ENCODE measurements around the gene PSMC3IP.

DNA sequence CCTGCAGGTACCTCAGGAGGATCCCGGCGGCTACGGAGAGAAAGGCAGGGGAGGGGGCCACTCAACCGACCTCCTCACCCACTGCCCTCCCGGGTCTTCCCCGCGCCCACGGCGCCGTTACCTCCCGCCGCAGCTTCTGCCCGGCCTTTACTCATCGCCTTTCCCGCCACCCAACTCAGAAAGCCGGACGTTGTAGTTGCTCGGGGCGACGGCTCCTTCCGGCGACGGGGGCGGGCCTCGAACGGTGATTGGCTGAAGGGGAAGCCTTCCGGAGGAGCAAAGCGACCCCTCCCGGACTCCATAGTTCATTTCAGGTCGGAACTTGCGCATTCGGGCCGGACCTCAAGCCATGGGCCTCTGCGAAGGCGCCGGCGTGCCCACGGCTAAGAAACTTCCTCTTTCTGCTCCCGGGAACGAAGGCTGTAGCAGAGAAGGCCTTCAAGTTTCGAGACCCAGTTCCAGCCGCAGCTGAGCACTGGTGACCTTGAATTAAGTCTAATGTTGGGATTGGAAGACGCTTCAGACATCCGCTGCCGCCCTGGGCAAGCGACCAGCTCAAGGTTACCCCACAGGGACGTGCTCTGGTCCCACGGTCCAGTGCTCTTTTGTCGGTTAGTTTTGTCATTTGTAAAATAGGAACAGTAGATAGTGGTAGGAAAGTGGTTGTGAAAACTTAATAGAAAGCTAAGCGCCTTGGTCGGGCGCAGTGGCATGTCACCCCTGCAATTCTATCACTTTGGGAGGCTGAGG, at the start of gene PSMC3IP:
- TF ChIP-seq, protein P1, sequence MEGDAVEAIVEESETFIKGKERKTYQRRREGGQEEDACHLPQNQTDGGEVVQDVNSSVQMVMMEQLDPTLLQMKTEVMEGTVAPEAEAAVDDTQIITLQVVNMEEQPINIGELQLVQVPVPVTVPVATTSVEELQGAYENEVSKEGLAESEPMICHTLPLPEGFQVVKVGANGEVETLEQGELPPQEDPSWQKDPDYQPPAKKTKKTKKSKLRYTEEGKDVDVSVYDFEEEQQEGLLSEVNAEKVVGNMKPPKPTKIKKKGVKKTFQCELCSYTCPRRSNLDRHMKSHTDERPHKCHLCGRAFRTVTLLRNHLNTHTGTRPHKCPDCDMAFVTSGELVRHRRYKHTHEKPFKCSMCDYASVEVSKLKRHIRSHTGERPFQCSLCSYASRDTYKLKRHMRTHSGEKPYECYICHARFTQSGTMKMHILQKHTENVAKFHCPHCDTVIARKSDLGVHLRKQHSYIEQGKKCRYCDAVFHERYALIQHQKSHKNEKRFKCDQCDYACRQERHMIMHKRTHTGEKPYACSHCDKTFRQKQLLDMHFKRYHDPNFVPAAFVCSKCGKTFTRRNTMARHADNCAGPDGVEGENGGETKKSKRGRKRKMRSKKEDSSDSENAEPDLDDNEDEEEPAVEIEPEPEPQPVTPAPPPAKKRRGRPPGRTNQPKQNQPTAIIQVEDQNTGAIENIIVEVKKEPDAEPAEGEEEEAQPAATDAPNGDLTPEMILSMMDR (IDR thresholded peaks at IDR 0.05), result peak in 3 of 4 experiments; percentile 33 to 72 (median 60)
- peak; percentile 99 for TF ChIP-seq POLR2AphosphoS5 (IDR thresholded peaks at IDR 0.05)
